ENCODE results near the gene DDX47.
"Not testable (repeated sequence)": the region's sequence is repeated elsewhere in the genome, so short reads cannot be mapped to it uniquely, and the experiment has no call there.

DDX47 gene

DNA sequence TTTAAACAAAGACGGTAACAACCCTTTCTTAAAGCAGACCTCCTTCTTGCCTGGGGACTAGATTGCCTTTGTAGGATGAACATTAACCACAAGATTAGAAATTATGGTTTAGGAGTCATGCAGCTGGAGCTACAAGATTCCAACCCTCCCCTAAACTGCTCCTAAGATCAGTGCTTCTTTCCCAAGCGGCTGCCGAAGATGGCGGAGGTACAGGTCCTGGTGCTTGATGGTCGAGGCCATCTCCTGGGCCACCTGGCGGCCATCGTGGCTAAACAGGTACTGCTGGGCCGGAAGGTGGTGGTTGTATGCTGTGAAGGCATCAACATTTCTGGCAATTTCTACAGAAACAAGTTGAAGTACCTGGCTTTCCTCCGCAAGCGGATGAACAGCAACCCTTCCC, 62.2 kb downstream of the DDX47 start:
- DNase-seq, result not testable (repeated sequence)

- no peak for DNase-seq
Measured at GRCh38 chr12:12877153-12877768, 64.1 kb downstream of the DDX47 start.

DNA sequence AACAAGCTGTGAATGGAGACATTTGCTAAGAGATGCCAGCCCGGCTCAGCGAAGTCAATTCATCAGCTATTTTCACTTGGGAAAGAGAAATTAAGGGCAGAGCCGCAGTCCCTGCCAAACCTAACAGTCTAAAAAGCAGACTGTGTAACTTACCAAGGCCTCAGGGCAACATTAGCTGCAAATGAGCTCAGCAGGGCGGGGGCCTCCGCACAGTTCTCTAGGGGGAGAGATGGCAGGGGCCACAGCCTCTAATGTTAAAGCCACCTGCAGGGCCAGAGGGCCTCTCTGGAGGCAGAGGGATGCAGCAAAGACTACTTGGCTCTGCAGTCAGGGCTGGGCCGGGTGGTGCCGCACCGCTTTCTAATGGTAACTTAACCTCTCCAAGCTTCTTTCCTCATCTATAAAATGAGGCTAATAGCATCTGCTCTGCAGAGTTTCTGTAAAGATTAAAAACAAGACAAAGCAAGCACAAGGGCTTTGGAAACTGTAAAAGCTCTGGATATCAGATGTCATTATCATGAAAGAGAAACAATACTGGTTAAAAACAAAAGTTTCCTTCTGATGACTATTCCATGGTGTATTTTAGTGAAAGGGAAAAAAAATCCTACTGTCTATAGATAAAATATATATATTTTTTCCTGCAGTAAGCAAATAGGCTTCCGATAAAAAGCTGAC, 64.8 kb downstream of the DDX47 start:
- no peak for DNase-seq
